Activated CD8-positive, alpha-beta T cell treated with anti-CD3 and anti-CD28 coated beads, Interleukin-2, amount 10 ng/mL, durations not matched to agents 7 days and 5 days (primary cell): ENCODE data around the gene DIO3. TPM values are rescaled to one million over a fixed set of nuclear protein-coding genes. Genes with fewer than 3 reads are reported as not detected.

Experiments
- ATAC-seq: fragments of 150-1000 bp; cut with Tn5 transposase; one replicate; pipeline ENCODE4 v1.10.0; 2021; ENCODE audit warnings: moderate library complexity
- CTCF ChIA-PET: fragments of 350-600 bp; sonication (Branson Sonifier 250); formaldehyde crosslinking; loops from one replicate; lab custom pipeline; 2021; ENCODE audit warnings: antibody characterized with exemption; lab: Charles Lee
- POLR2A ChIA-PET: fragments of 350-600 bp; sonication (Branson Sonifier 250); formaldehyde crosslinking; loops from one replicate; lab custom pipeline; 2021; ENCODE audit warnings: antibody characterized with exemption; lab: Charles Lee
- DNase-seq: peaks from one replicate; pipeline ENCODE4 v3.0.0-alpha.2; 2020
- H3K27ac Mint-ChIP-seq: one replicate; pipeline ENCODE4 v1.8.0; 2021; ENCODE audit warnings: mild to moderate bottlenecking, mixed read lengths
- H3K27me3 Mint-ChIP-seq: one replicate; pipeline ENCODE4 v1.8.0; 2021; ENCODE audit warnings: low read depth, mixed read lengths
- H3K36me3 Mint-ChIP-seq: one replicate; pipeline ENCODE4 v1.8.0; 2021; ENCODE audit warnings: low read depth, mixed read lengths
- H3K4me1 Mint-ChIP-seq: one replicate; pipeline ENCODE4 v1.8.0; 2021; ENCODE audit warnings: low read depth, mixed read lengths
- H3K4me3 Mint-ChIP-seq: one replicate; pipeline ENCODE4 v1.8.0; 2021; ENCODE audit warnings: mild to moderate bottlenecking, mixed read lengths
- H3K9me3 Mint-ChIP-seq: one replicate; pipeline ENCODE4 v1.8.0; 2022; ENCODE audit warnings: mixed read lengths; ENCODE audit not compliant: insufficient read depth
- total RNA-seq, 2 experiments: library from RNA; stranded (reverse); gene quantifications; one replicate each; pipeline ENCODE4 v1.2.3, GENCODE V29; 2021

DIO3 gene
- total RNA-seq, 2 experiments from 2014 or later = not detected

GRCh38 chr14:101578489-101578888 is 17.2 kb downstream of the DIO3 start:
- ChIA-PET CTCF (no interaction called here), POLR2A (no interaction called here)
- H3K4me1 Mint-ChIP-seq = no peaks in the 10 kb centered on the region
- H3K9me3 Mint-ChIP-seq = no peaks in the 10 kb centered on the region
- H3K27ac Mint-ChIP-seq = no peak overlapping the region
- no peaks in the 10 kb centered on the region for H3K36me3 Mint-ChIP-seq
- DNase-seq (no peak), ATAC-seq (no peak)
- no peak overlapping the region for H3K4me3 Mint-ChIP-seq
- H3K27me3 Mint-ChIP-seq = peaks cover 12% of the 10 kb centered on the region

- Mint-ChIP-seq H3K36me3 (no peaks in the 10 kb centered on the region), H3K4me1 (no peaks in the 10 kb centered on the region), H3K9me3 (no peaks in the 10 kb centered on the region), H3K27me3 (peaks cover 10% of the 10 kb centered on the region), H3K4me3 (no peak overlapping the region), H3K27ac (no peak overlapping the region)
- POLR2A ChIA-PET = no interaction called here
- CTCF ChIA-PET = no interaction called here
- ATAC-seq (no peak), DNase-seq (no peak)
These were observed 18.2 kb downstream of the DIO3 start for GRCh38 chr14:101579372-101580080.

GRCh38 chr14:101581806-101582205 is 20.5 kb downstream of the DIO3 start:
- CTCF ChIA-PET = no interaction called here
- no peaks in the 10 kb centered on the region for H3K4me1 Mint-ChIP-seq
- no peak overlapping the region for H3K4me3 Mint-ChIP-seq
- H3K36me3 Mint-ChIP-seq = no peaks in the 10 kb centered on the region
- no peak overlapping the region for H3K27ac Mint-ChIP-seq
- ATAC-seq = no peak
- DNase-seq = no peak
- H3K9me3 Mint-ChIP-seq = no peaks in the 10 kb centered on the region
- peaks cover 6% of the 10 kb centered on the region for H3K27me3 Mint-ChIP-seq
- POLR2A ChIA-PET = no interaction called here

DNA sequence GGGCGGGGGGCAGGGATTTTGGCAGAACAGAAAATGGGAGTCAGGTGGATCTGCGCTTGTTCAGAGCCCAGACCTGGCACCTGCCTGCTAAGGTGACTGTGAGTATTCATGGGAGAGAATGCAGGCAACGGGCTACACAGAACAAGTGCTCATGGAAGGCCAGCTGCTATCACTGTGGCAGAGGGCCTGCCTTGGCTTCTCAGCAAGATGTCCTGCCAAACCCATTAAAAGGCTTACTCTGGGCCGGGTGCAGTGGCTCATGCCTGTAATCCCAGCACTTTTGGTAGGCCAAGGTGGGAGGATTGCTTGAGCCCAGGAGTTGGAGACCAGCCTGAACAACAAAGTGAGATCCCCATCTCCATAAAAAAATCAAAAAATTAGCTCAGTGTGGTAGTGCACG is 21.0 kb downstream of the DIO3 start:
- DNase-seq (no peak), ATAC-seq (no peak)
- peaks cover 6% of the 10 kb centered on the region for H3K27me3 Mint-ChIP-seq
- ChIA-PET CTCF (no interaction called here), POLR2A (no interaction called here)
- H3K4me3 Mint-ChIP-seq = no peak overlapping the region
- H3K4me1 Mint-ChIP-seq = no peaks in the 10 kb centered on the region
- H3K27ac Mint-ChIP-seq = no peak overlapping the region
- no peaks in the 10 kb centered on the region for H3K36me3 Mint-ChIP-seq
- H3K9me3 Mint-ChIP-seq = no peaks in the 10 kb centered on the region

DNA sequence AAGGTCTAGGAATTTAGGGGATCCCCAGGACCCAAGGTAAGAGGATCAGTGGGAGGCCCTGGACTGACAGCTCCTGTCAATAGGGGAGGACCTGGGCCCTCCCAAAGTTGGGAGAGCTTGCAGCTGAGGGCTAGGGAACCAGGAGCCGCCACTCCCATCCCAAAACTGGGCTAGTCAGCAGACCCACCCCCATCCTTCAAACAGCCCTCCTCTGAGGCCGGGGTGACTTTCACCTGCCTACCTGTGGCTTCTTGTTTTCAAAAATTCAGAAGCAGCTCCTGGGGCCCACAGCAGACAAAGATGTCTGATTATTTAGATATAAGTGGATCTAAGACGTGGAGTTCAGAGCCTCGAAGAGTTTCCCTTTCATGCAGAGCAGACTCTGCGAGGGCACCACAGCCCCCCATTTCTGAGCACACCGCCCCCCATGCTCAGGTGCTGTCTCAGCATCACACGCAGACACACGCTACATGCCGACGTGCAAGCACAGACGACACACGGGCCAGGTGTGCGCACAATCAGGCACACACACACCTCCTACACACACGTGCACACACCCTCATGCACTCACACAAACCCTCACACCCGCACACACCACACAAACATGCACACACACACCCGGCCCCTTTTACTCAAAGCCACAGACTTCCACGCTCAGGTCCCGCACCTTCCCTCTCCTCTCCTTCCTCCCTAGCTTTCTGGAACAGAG is 21.9 kb downstream of the DIO3 start:
- DNase-seq (no peak), ATAC-seq (no peak)
- no peak overlapping the region for H3K27ac Mint-ChIP-seq
- no peaks in the 10 kb centered on the region for H3K36me3 Mint-ChIP-seq
- H3K4me3 Mint-ChIP-seq = no peak overlapping the region
- CTCF ChIA-PET = no interaction called here
- no peaks in the 10 kb centered on the region for H3K4me1 Mint-ChIP-seq
- peaks cover 6% of the 10 kb centered on the region for H3K27me3 Mint-ChIP-seq
- POLR2A ChIA-PET = no interaction called here
- H3K9me3 Mint-ChIP-seq = no peaks in the 10 kb centered on the region

DNA sequence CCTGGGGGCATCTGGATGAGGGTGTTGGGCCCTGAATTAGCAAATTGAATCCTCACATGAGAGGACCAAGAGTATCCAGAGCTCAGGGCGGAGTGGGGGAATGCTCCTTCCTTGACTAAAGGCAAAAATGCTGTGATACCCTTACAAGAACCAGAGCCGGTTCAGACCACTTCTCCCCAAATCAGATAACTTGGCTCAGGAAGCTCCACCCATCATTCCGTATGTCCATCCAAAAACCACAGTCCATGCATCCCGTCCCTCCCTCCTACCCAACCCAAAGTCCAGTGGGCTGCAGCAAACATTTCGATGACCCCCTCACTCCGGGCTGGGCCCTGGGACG is 22.4 kb downstream of the DIO3 start:
- ChIA-PET CTCF (no interaction called here), POLR2A (no interaction called here)
- Mint-ChIP-seq H3K27me3 (peaks cover 6% of the 10 kb centered on the region), H3K27ac (no peak overlapping the region), H3K4me3 (no peak overlapping the region), H3K36me3 (no peaks in the 10 kb centered on the region), H3K9me3 (no peaks in the 10 kb centered on the region), H3K4me1 (no peaks in the 10 kb centered on the region)
- ATAC-seq (no peak), DNase-seq (no peak)

DNA sequence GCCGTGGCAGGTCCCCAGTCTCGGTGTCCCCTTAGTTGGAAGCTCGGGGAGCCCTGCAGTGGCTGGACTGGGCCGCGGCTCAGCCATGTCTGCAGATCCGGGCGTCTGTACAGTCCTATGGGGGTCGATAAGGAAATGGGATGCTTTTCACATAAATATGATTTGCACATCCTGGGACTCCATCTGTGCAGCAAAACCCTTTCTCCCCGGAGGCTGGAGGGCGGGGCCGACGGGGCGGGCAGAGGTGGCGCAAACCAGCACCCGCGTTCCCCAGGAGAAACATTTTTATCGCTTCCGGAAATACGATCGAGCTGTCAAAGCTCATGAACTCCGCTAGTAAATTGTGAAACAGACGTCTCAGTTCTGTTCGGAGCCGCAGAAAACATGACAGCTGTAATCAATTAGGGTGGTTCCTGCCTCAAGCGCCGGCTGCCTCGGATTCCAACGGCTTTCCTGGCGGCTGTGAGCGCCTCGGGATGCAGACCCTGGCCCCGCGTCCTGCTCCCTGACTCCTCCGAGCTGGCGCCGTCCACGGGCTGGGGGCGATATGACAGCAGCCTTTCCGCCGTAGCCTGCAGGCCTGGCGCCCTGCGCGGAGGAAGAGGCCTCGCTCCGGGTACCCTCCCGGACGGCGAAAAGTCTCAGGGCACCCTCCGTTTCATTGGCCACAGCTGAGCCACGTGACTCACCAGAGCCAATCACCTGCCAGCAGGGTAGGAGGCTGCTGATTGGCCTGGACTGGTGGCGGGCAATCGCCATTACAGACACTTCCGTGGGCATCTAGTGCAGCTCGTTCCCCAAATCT is 23.0 kb downstream of the DIO3 start:
- Mint-ChIP-seq H3K27me3 (peaks cover 6% of the 10 kb centered on the region), H3K27ac (no peak overlapping the region), H3K4me3 (no peak overlapping the region), H3K9me3 (no peaks in the 10 kb centered on the region), H3K4me1 (no peaks in the 10 kb centered on the region), H3K36me3 (no peaks in the 10 kb centered on the region)
- ATAC-seq = no peak
- ChIA-PET CTCF (no interaction called here), POLR2A (no interaction called here)
- DNase-seq = no peak

DNA sequence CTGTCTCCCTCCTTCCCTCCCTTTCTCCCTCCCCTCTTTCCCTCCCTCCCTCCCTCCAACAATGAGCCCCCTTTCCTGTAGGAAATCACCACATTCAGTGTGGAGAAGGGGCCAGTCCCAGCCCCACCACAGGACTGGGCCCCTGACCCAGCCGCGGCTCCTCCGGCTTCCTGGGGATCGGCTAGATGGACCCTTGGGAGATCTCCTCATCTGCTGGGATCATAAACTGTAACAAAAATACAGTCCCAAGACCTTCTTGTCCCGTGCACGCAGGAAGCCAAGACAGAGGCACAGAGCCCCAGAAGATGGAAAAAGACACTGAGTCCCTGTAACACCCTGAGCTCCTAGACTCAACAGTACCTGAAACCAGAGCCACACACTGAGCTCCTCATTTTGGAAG is 23.9 kb downstream of the DIO3 start:
- ATAC-seq = no peak
- CTCF ChIA-PET = no interaction called here
- peaks cover 6% of the 10 kb centered on the region for H3K27me3 Mint-ChIP-seq
- POLR2A ChIA-PET = no interaction called here
- no peak for DNase-seq
- H3K9me3 Mint-ChIP-seq = no peaks in the 10 kb centered on the region
- no peaks in the 10 kb centered on the region for H3K36me3 Mint-ChIP-seq
- no peak overlapping the region for H3K4me3 Mint-ChIP-seq
- no peaks in the 10 kb centered on the region for H3K4me1 Mint-ChIP-seq
- no peak overlapping the region for H3K27ac Mint-ChIP-seq

DNA sequence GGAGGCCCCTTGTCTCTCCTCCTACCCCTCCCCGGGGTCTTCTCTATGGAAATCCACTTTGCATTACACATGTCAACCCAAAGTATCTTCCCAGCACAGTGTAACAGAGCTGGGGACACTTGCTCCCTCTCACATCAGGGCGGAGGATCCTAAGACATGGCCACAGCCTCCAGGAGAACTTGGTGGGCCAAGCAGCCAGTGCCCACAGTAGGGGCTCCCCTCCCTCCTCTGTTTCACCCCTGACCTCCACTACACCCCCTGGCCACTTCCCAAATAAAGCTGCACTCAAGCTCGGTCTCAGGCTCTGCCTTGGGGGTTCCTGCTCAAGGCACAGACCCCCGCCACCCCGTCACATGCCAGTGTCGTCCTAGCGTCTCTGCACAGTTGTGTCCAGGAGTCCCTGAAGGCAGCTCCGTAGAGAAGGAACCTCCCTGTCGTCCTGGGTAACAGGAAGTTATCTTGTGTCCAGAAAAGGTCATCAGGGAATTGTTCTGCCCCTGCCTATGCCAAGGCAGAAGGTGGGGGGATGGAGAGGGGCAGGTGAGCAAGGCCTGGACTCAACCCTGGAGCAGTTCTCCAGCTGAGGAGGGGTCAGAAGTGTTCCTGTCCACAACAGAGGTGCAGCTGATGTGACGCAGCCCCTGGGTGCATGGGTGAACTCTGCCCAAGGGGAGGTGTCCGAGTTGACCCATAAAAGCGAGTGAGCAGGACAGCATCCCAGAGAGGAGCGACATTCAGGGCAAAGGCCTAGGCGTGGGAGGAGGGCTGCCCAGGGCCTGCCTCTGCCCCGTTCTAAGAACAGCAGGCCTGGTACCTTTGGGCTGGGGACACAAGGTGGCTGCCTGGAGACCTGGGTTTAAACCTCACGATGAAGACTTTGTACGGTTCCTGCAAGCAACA is 25.5 kb downstream of the DIO3 start:
- Mint-ChIP-seq H3K27me3 (no peaks in the 10 kb centered on the region), H3K9me3 (no peaks in the 10 kb centered on the region), H3K27ac (no peak overlapping the region), H3K4me1 (no peaks in the 10 kb centered on the region), H3K4me3 (no peak overlapping the region), H3K36me3 (no peaks in the 10 kb centered on the region)
- ChIA-PET POLR2A (no interaction called here), CTCF (no interaction called here)
- DNase-seq (no peak), ATAC-seq (no peak)

DNA sequence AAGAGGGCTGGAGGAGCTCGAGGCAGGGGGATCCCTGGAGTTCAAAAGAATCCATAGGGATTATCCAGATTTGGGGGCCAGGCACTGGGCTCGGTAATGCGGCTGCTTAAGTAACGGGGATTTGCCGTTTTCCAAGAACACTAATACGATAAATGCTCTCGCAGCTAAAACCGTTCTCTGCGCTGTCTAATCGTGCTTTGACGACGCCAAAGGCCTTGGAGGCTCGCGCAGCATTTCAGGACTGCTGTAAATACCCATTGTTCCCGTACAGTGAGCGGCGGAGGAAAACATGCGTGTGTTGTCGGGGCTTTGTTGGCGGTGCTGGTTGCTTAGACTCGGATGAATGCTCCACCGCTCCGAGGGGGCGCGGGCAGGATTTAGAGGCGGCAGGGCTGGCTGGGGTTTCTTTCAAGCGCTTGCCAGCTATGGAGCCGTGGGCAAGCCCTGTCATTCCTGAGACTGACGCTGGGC is 26.2 kb downstream of the DIO3 start:
- Mint-ChIP-seq H3K27me3 (no peaks in the 10 kb centered on the region), H3K36me3 (no peaks in the 10 kb centered on the region), H3K4me1 (no peaks in the 10 kb centered on the region), H3K27ac (no peak overlapping the region), H3K9me3 (no peaks in the 10 kb centered on the region), H3K4me3 (no peak overlapping the region)
- ChIA-PET CTCF (no interaction called here), POLR2A (no interaction called here)
- no peak for DNase-seq
- no peak for ATAC-seq

GRCh38 chr14:101588286-101588975 is 27.1 kb downstream of the DIO3 start:
- no peak overlapping the region for H3K4me3 Mint-ChIP-seq
- H3K9me3 Mint-ChIP-seq = no peaks in the 10 kb centered on the region
- peaks cover 4% of the 10 kb centered on the region for H3K4me1 Mint-ChIP-seq
- ChIA-PET CTCF (no interaction called here), POLR2A (no interaction called here)
- no peaks in the 10 kb centered on the region for H3K36me3 Mint-ChIP-seq
- no peaks in the 10 kb centered on the region for H3K27me3 Mint-ChIP-seq
- DNase-seq (no peak), ATAC-seq (no peak)
- no peak overlapping the region for H3K27ac Mint-ChIP-seq
